AML-193 (cell line): ENCODE data around the gene MAP3K9.

Source experiments
- DNase-seq, 2 experiments: peaks; one replicate each; lab custom pipeline; 2025; lab: John Stamatoyannopoulos, UW

The MAP3K9 gene

DNA sequence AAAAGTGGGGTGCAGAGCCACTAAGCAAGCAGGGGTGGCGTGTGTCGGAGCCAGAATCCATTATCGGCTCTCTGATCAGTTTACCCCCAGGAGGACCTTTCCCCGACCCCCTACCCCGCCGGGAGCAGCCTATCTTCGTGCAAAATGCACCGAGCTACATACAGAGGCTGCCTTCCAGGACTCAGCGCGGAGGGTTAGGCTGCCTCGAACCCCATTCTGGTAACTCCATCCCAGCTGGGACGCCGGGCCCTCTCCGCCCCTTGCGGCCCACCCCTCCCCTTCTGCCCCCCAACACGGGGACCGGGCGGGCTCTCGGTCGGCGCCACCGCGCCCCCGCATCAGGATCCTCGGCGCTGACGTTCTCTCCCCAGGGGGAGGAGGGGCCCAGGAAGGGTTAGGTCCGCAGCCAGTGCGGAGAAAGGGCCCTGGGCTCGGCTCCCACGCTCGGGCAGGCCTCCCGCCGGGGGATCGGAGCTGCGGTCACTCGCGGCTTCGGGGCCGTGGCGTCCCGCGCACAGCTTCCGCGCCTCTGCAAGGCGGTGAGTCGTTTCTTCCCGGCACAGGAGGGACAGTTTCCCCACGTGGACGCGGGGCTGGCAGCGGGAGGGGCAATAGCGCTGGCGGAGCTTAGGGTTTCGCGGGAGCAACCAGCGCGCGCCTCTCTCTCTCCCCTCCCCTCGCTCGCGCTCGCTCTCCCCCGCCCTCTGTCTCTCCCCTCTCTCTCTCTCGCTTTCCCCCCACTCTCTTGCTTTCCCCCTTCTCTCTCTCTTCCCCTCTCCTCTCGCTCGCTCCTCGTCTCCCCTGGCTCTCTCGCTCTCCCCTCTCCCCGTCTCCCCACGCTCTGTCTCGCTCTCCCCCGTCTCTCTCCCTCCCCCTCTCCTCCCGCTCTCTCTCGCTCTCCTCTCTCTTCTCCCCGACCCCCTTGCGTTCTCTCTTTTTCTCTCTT lies 12.5 kb upstream of the MAP3K9 start:
- peak; percentile 36 to 49 for DNase-seq

DNA sequence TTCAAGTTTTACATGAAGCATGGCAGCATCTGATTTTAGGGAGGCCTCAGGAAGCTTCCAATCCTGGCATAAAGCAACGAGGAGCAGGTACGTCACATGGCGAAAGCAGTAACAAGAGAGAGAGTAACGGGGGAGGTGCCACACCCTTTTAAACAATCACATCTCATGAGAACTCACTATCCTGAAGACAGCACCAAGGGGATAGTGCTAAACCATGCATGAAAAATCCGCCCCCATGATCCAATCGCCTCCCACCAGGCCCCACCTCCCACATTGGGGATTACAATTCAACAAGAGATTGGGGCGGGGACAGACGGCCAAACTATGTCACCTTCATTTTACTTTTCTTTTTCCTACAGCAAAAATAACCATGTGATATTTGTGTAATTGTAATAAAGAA lies 7.2 kb upstream of the MAP3K9 start:
- DNase-seq: no peak

DNA sequence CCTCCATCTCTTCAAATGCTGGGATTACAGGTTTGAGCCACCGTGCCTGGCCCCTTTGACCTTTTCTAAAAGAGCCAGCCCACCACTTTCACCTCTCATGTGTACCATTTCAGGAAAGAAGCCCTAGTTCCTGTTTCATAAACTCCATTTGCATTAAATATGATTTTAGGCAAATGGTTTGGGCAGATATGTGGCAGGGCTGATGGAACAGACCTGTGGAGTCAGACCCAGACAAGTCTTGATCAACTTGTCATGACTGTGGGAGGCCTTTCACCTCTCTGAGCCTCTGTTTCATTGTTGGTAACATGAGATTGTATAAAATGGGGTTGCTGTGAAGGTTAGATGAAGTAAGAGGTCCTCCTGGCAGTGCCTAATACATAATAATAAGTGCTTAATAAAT lies 5.2 kb upstream of the MAP3K9 start:
- no peak for DNase-seq

DNA sequence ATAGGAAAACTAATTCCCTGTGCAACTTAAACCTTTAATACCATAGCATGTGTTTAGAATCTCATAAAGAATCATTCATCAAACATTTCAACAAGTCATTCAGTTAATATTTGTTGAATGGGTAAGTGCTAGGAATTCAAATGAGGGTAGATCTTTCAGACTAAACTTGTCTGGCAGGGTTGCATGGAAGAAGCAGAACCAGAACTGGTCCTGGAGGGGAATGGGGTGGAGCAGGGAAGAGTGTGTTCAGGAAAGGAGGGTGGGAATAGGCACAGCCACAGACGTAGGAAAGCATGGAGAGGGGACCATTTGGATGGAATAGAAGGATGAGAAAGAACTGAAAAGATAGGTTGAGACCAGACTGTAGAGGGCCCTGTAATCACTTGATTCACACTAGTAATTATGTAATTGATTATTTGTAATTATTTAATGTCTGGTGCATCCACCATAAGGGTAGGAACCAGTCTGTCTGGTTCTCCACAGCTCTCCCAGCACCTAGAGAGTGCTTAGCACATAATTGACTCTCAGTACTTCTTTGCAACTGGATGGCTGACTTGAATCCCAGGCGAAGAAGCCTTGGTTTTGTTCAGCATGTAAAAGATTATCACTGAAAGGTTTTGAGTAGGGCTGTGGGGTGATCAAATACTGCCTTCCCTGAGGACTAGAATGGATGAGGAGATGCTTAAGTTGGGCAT lies 3.0 kb upstream of the MAP3K9 start:
- no peak for DNase-seq

DNA sequence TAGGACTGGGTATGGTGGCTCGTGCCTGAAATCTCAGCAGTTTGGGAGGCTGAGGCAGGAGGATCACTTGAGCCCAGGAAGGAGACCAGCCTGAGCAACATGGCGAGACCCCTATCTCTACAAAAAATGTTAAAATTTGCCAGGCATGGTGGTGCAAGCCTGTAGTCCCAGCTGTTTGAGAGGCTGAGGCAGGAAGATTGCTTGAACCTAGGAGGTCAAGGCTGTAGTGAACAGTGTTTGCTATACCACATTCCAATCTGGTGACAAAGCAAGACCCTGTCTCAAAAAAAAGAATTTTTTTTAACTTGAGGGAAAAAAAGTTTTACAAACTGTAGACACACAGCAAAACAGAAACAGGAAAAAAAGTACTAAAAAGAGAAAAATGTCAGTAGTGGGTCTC lies 2.3 kb upstream of the MAP3K9 start:
- DNase-seq: no peak

DNA sequence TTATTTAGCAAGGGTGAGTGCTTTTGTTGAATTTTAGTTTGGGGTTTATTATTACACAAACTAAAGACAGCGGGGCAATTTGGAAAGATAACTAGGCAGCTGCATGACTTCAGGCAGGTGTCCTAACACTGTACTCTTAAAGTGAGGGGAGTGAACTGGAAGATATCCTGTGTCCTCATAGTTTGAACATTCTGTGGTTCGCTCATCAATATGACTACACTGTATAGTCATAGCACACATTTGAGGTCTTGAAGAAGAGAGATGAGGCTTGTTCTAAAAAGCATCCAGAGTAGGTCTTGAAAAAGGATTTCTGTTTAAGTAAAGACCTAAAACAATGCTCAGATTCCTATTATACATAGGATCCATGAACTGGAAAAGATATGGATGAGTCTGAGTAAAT lies 1.7 kb upstream of the MAP3K9 start:
- no peak for DNase-seq

DNA sequence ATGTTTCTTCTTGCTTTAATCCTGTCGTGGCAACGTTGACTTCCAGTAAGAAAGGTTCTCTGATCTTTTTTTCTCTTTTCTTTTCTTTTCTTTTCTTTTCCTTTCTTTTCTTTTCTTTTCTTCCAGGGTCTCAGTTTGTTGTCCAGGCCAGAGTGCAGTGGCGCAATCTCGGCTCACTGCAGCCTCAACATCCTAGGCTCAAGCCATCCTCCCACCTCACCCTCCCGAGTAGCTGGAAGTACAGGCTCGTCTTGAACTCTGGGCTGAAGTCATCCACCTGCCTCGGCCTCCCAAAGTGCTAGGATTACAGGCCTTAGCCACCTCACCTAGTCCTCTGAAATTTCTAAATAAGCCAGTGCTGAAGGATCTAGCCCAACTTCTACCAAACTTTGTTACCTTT lies 1.3 kb upstream of the MAP3K9 start:
- DNase-seq: no peak

DNA sequence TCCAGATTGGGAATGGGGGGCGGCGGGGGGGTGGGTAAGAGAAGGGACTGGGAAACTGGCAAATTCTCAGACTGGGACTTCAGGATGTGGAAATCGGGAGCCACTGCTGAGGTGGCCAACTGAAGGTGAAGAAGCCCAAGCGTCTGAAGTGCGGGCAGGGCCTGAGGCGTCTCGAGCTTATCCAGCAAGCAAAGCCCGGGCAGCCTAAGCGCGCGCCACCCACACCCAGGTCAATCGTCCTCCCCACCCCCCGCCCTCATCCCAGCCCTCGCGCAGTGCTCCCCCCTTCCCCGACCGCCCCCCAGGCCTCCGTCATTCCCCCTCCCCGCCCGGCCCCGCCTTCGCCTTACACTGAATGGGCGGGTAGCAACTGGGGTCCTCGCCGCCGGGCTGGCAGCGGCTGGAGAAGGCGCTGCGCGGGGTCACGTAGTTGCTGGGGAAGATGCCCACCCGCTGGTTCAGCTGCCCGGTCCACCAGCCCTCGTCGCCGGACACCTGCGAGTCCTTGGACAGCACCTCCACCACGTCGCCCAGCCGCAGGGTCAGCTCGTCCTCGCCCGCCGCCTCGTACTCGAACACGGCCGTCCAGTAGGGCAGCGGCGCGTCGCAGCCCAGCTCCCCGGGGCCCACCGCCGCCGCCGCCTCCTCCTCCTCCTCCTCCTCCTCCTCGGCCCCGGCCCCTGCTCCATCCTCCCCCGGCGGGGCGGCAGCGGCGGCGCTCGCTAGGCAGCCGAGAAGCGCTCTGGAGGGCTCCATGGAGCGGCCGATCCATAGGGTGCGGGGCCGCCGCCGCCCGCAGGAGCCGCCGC lies 693 bp downstream of the MAP3K9 start:
- no peak for DNase-seq

DNA sequence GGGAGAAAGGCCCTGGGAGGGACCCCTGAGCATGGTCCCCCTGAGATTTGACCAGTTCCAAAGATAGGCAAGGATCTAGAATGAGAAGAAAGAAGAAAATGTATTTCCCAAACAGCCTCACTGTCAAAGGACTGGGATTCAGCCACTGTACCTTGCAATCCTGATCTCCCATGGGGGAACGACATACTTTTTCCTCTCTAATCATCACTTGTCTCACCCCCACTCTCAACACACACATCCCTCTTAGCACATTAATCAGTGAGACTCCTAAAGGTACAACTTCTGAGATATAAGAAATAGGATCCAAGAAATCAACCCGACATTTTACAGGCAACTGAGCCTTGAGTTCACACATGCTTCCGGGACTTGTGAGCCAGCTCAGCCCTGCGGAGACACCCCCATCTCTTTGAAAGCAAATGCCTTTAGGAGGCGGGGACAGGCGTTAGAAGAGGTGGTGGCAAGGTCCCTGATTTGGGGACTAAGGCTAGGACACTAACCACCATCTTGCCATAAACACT lies 1.4 kb downstream of the MAP3K9 start:
- DNase-seq: no peak

DNA sequence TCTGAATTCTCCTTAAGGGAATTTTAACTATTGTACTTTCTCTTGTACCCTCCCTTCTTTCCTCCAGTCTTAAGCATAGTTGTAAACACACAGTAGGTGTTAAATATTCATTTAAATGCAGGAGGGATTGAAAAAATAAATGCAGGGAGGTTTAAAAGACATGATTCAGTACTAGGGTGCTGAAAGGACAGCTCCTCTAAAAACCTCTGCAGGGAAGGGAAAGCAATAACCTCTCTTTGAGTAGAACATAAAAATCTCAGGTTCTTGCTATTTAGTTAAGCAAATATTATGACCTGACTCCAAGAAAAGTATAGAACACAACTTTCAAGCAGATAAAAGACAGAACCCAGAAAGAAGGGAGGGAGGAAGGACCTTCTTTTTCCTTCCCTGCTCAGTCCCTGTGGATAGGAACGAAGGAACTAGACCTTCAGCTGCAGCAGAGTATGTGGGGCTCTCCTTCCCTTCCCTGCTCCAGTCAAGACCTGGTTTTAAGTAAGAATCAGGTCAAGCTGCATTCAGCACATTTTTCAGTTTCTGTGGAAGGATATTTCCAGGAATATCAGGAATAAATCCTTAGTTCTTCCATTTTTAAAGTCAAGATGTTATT lies 4.7 kb downstream of the MAP3K9 start:
- no peak for DNase-seq

DNA sequence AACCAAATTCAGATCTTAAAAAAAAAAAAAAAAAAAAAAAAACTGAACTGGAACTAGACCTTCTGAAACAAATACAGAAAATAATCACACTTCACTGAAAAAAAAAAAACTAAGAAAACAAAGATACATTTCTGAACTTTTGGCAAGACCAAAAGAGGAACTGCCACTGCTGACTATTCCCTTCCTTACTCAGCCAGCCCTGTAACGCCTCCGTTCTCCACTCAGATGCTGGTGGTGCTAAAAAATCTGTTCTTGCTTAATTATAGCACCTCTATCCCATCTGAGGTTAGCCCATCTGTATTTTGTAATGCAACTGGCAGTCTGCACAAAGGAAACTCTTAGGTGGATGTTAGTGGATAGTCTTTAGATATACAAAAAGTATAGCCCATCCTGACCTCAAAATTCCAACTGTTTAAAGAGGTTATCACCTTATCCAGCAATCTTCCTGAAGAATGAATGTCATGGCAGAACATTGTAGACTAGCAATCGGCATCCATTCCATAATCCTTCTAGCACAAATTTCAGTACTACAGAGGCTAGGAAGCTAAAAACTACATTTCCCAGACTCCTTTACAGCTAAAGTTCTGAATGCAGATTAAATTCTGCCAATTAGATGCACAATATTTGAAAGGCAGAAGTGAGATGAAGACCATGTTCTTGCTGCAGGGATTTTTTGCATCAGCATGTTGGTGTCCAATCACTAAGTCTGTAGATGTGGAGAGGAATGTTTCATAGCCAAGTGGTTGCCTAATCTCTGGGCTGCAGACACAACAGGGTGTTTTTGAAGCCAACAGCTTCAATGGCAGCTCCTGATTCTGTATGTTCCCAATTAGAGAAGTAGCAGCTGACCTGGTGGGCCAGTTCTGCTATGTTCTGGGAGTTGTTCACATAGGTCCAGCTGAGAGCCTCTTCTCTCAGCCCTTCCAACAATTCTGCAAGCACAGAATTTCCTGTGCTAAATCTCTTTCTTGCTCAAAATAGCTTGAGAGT lies 5.7 kb downstream of the MAP3K9 start:
- peak; percentile 45 to 72 for DNase-seq

DNA sequence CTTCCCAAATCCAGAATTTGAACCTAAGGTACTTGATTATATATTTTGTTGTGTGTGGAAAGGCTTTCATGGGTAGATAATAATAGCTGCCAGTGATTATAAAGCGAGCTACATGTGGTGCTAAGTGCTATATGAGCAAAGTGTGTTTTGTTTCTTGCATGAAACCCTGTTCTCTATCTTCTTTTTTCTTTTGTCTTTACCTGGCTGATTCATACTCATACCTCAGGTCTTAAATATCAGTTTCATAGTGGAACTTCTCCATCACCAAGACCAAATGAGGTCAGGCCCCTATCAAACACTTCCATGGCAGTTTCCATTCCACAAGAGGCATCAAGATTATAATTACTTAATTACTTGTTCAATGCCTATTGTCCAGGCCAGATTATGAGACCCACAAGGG lies 6.9 kb downstream of the MAP3K9 start:
- DNase-seq: no peak

DNA sequence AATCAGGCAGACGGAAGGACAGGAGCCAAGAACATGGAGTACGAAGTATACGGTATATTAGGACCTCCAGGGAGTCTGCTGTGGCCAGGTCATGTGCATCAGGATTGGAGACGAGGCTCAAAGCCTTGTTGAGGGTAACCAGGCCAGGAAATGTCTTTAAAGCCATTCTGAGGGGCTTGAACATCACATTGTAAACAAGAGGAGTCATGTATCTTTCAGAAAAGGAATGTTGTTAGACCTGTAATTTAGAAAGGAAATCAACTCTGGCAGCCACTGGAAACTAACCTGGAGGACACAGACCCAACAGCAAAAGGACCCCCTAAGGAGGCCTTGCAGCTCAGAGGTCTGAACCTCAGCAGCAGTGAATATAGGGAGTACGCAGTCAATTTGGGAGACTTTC lies 7.5 kb downstream of the MAP3K9 start:
- no peak for DNase-seq

DNA sequence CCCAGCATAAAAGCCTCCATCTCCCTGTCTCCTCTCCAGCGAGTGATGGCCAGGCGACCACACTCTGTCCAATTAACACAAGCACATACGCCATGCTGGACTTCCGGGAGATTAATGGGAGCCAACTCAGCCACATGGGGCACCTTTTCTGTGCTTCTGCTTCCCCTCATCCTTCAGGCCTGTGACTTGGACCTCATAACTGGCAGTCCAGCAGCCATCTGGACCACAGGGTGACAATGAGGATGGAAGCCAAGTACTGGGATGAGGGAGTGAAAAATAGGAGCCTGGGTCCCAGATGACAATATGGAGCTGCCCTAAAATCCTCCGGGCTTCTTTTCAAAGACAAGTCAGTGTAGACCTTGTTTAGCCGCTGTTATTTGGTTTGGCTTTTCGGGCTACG lies 12.8 kb downstream of the MAP3K9 start:
- DNase-seq: no peak

DNA sequence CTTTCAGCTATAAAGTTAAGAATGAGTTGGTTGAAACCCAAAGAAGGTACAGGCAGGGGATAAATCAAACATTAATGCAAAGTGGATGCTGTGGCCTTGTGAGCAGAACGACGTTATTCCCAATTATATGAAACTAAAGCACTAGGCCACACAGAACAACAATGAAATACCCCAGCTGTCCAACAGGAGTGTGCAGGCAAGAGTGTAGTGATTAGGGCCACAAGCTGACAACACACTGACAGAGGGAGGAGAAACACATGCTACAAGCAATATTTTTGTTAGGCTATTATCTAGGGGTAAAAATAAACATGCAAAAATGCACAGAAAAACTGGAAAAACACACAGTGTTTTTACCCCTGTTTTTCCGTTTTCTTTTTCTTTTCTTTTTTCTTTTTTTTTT lies 15.0 kb downstream of the MAP3K9 start:
- no peak for DNase-seq

DNA sequence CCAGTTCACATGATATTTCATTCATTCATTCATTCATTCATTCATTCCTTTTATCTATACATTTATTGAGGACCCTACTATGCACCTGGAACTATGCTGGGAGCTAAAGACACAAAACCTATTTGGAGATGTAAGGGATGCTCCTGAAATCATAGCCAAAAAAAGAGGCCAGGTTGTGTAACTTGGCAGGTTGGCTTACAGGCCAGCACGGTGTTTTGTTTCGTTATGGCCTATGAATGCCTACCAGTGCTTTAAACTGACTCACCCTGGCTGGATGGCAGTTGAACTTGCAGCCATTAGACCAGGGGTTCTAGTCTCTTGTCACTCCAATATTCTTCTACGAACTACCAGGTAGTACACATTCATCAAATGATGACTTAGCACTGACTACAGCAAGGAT lies 15.7 kb downstream of the MAP3K9 start:
- no peak for DNase-seq

DNA sequence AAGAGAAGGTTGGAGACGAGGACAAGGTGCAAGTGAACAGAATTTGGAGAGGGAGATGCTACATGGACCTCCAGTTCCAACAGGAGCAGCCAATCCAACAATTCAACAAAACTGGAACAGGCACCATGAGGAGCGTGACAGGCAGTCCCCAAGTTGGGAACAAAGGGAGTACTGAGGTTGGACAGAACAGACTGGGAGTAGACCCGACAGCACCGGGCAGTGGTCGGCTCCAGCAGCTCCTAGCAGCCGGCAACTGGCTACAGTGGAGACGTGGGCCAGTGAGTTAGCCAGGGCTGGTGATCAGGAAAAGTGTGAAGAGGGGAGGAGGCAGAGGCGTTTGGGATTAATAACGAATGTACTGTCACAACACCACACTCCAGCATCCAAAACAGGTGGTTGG lies 16.4 kb downstream of the MAP3K9 start:
- no peak for DNase-seq

DNA sequence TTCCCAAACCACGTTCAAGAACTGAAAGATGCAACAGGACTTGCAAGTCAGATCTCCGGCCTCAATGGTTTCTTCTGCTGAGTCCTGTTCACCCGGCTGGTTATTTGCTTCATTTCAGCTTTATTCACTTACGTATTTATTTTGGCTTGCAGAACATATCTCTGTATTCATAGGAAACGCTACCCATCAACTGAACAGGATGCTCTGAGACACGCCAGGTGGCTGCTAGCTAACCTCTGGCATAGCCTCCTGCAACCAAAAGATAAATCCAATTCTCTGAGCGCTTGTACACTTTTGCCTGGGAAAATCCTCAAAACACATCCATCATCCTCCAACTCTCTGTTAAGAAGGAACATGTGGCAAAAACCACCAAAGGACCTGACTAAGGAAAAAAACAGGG lies 17.3 kb downstream of the MAP3K9 start:
- no peak for DNase-seq

DNA sequence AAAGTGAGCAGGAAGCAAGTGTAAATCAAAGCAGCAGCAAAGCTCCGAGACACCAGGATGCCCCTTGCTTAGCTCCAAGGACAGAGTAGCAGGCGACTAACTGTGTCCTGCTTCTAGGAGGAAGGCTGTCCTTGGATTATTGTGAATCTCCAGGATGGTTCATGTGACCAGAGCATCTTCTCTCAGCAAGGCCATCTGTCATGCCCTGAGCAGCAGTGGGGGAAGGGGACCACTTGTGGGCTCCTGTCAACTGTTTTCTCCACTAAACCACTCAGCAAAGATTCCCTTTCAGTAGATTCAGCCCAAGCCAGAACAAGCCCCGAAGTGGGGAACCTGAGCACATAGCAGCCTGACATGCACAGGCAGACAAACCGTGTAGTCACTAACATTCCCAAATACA lies 19.4 kb downstream of the MAP3K9 start:
- DNase-seq: no peak

DNA sequence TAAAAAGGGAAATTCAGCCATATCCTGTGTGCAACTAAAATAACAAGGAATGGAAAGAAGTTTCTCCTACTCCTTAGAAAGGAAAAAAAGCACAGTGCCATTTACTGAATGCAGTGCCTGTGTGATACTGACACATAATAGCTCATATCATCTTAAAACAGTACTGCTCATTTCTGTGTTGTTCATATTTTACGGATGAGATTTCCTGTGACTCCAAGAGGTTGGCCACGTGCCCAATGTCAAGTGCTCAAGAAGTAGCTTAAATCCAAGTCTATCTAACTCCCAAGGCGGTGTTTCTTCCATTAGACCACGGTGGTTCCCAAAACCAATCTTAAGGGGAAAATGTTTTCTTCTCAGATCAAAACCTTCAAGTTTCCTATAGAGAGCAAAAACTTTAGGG lies 20.0 kb downstream of the MAP3K9 start:
- DNase-seq: no peak

DNA sequence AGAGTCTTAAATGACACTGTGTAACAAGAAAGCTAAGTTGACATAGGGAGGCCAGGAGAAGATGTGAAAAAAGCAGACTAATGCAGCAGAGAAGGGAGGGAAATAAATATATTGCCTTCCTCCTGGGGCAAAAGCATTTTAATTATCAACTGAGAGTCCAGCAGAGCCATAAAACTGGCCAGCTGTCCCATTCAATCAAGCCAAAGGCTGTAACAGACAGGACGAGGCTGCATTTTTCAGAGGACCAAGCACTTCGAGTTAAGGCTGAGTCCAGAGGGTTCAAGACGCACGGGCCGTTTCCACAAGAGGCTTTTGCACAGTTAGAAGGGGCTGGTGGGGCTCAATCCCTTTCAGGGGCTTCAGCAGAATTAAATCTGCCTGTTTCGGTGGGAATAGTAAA lies 20.4 kb downstream of the MAP3K9 start:
- no peak for DNase-seq
